ENCODE data around the gene ANGPTL1. TPM values are rescaled to one million over a fixed set of nuclear protein-coding genes. Genes with fewer than 3 reads are reported as not detected.

The ANGPTL1 gene
- 0.53 and 5.8 TPM in 2 replicates for total RNA-seq (2014; rRNA removed; shearing (Covaris generic))

GRCh38 chr1:178870944-178871343 lies at the start of gene ANGPTL1:
Gene ANGPTL1, minus strand, starts transcription at chr1:178871077. Its CDS starts 5,301 bp downstream, at chr1:178865776.

Other genes starting within 250 kb of the ANGPTL1 start
- 25.0 and 30.4 TPM in 2 replicates for gene RALGPS2, start 145.8 kb downstream of the ANGPTL1 start, total RNA-seq (2014; rRNA removed; shearing (Covaris generic))
- 32.2 and 34.1 TPM in 2 replicates for gene FAM20B, start 154.8 kb upstream of the ANGPTL1 start, total RNA-seq (2014; rRNA removed; shearing (Covaris generic))
- gene TOR3A, start 211.0 kb upstream of the ANGPTL1 start, total RNA-seq (2014; rRNA removed; shearing (Covaris generic)) = 48.9 and 70.0 TPM in 2 replicates